K562 (cell line): ENCODE results near the gene HNRNPDL. TPM values are rescaled to one million over a fixed set of nuclear protein-coding genes. Genes with fewer than 3 reads are reported as not detected.
A peak's percentile ranks its signal among the peaks of the same experiment; 100 is the strongest.

ENCODE experiments used
- ATAC-seq: fragments of 200-7000 bp; cut with Tn5 transposase; 3 replicates; pipeline ENCODE4 v1.9.1; 2020; ENCODE audit warnings: moderate library complexity
- BruUV-seq: library from RNA; stranded (reverse); fragments of 400-500 nt; replicated peaks from 2 replicates; lab custom pipeline; 2021; lab: Mats Ljungman, UMichigan
- CTCF ChIA-PET: fragments of 300-600 bp; formaldehyde crosslinking; extraction: SDS; loops from one replicate; lab custom pipeline; 2021; ENCODE audit warnings: low intra/inter-chr PET ratio; lab: Yijun Ruan, JAX
- POLR2A ChIA-PET: fragments of 300-600, 350-650 bp; sonication (Branson Sonifier 250); formaldehyde crosslinking; extraction: SDS; loops from one replicate; lab custom pipeline; 2021; ENCODE audit warnings: antibody characterized with exemption, inconsistent platforms; lab: Yijun Ruan, JAX
- DNase-seq, 4 experiments: peaks; one replicate each; pipeline versions ENCODE4 v3.0.0 to v3.0.0-alpha.2; 2011 to 2018; ENCODE audit warnings: low spot score in 3 of 4, mixed read lengths in 3 of 4; ENCODE audit errors: extremely low read depth in 1 of 4
- FAIRE-seq: peaks from 2 replicates; lab custom pipeline; 2011; peaks lifted over from hg19 to GRCh38; lab: Jason Lieb, UNC
- H2AFZ ChIP-seq: 2 replicates; pipeline ENCODE4 v1.6.0; 2011; ENCODE audit warnings: low read depth, low read length, control low read depth, inconsistent platforms
- H3K27ac ChIP-seq: fragments of 200-600 bp; 3 replicates; pipeline ENCODE4 v1.8.0; 2011; ENCODE audit warnings: low read depth, mild to moderate bottlenecking, control low read depth, inconsistent platforms, low read length, moderate library complexity, mixed read lengths; ENCODE audit errors: extremely low read depth
- H3K27me3 ChIP-seq, 2 experiments: fragments of 300-600 bp in 1 of 2; 2 replicates in 1 of 2; 3 replicates in 1 of 2; pipeline versions ENCODE4 v1.6.0 to v1.8.0; 2011; ENCODE audit warnings: inconsistent platforms in 2 of 2, low read length in 2 of 2, mild to moderate bottlenecking in 1 of 2, mixed read lengths in 1 of 2, moderate library complexity in 1 of 2; ENCODE audit not compliant: control insufficient read depth in 2 of 2, insufficient read depth in 2 of 2
- H3K36me3 ChIP-seq: fragments of 300-600 bp; 3 replicates; pipeline ENCODE4 v1.8.0; 2011; ENCODE audit warnings: mild to moderate bottlenecking, low read length, inconsistent platforms; ENCODE audit not compliant: control insufficient read depth, insufficient read depth
- H3K4me1 ChIP-seq, 2 experiments: fragments of 200-600 bp in 1 of 2; replicated peaks in 1 of 2; 2 replicates in 1 of 2; 3 replicates in 1 of 2; pipeline versions ENCODE4 v1.5.1 to v1.8.0; 2011; ENCODE audit warnings: inconsistent platforms in 2 of 2, low read length in 2 of 2, mild to moderate bottlenecking in 1 of 2, mixed read lengths in 1 of 2, moderate library complexity in 1 of 2; ENCODE audit not compliant: control insufficient read depth in 2 of 2, insufficient read depth in 2 of 2
- H3K4me2 ChIP-seq: 2 replicates; pipeline ENCODE4 v1.6.1; 2011; ENCODE audit warnings: low read length, control low read depth, inconsistent platforms, mixed read lengths; ENCODE audit not compliant: insufficient read depth
- H3K4me3 ChIP-seq: fragments of 200-600 bp; sonication (generic), shearing (Covaris generic); 2 replicates; pipeline ENCODE4 v1.5.1; 2016; ENCODE audit warnings: control low read depth, inconsistent platforms
- H3K79me2 ChIP-seq: fragments of 200-600 bp; 3 replicates; pipeline ENCODE4 v1.8.0; 2011; ENCODE audit warnings: low read length, inconsistent platforms; ENCODE audit not compliant: control insufficient read depth, insufficient read depth
- H3K9ac ChIP-seq, 2 experiments: 2 replicates each; pipeline versions ENCODE4 v1.6.0 to v1.6.1; 2011; ENCODE audit warnings: low read depth in 2 of 2, low read length in 2 of 2, control low read depth in 1 of 2, inconsistent platforms in 1 of 2, mild to moderate bottlenecking in 1 of 2, mixed read lengths in 1 of 2; ENCODE audit not compliant: insufficient read depth in 1 of 2
- H3K9me1 ChIP-seq: one replicate; pipeline ENCODE4 v1.6.0; 2011; ENCODE audit warnings: inconsistent platforms, mild to moderate bottlenecking, low read length, moderate library complexity; ENCODE audit not compliant: control insufficient read depth, insufficient read depth
- H3K9me3 ChIP-seq: replicated peaks from 2 replicates; pipeline ENCODE4 v1.5.1; 2011; ENCODE audit warnings: low read depth, low read length, inconsistent platforms; ENCODE audit not compliant: control insufficient read depth, insufficient read depth
- H4K20me1 ChIP-seq: replicated peaks from 2 replicates; pipeline ENCODE4 v1.6.1; 2011; ENCODE audit warnings: low read length, inconsistent platforms, mixed read lengths; ENCODE audit not compliant: control insufficient read depth, insufficient read depth
- BHLHE40 ChIP-seq: IDR thresholded peaks from 2 replicates; pipeline ENCODE4 v1.6.1; 2011; ENCODE audit warnings: low read length, improper control_type of control experiment
- HCFC1 ChIP-seq: IDR thresholded peaks from 2 replicates; pipeline ENCODE4 v1.6.1; 2012; ENCODE audit warnings: low read depth, low read length, improper control_type of control experiment
- MCM2 ChIP-seq: fragments of 450-650 bp; IDR thresholded peaks from 2 replicates; pipeline ENCODE4 v1.6.1; 2017; ENCODE audit warnings: low read depth, mild to moderate bottlenecking
- PURB ChIP-seq: sonication (generic); formaldehyde crosslinking; IDR thresholded peaks from 2 replicates; pipeline ENCODE4 v1.9.0; 2021; ENCODE audit warnings: low read depth, mild to moderate bottlenecking, missing genetic modification reagents
- ZNF143 ChIP-seq: sonication (generic); formaldehyde crosslinking; IDR thresholded peaks from 2 replicates; pipeline ENCODE4 v1.9.0; 2022; ENCODE audit warnings: mild to moderate bottlenecking, missing genetic modification reagents
- WGBS: fragments of 100-300 bp; shearing (Covaris generic); methylation state at CpG from one replicate; pipeline ENCODE4 v1.1.6; 2016; ENCODE audit warnings: low coverage, mixed read lengths; ENCODE audit not compliant: insufficient coverage; ENCODE audit errors: missing lambda C conversion rate; 5-methylcytosine and 5-hydroxymethylcytosine counted together
- in situ Hi-C: fragments of 300-500 bp; cut with MboI; formaldehyde crosslinking; loops from 4 replicates; pipeline ENCODE4 v1.15.0; 2018; ENCODE audit warnings: inconsistent platforms, mixed read lengths
- intact Hi-C: fragments of 100-400 bp; cut with micrococcal nuclease; formaldehyde crosslinking; loops from 2 replicates; pipeline ENCODE4 v1.14.2; 2022
- polyA plus RNA-seq, 8 experiments: library from polyadenylated mRNA; depleted of rRNA in 4 of 8; stranded (reverse) in 5 of 8; unstranded in 3 of 8; fragments of >200 nt; fragmentation: Nextera tagmentation in 2 of 8; fragmentation: Illumina TruSeq in 1 of 8; extraction: Ambion mirVana in 2 of 8; extraction: Trizol in 1 of 8; gene quantifications; 2 replicates each; pipeline versions ENCODE4 v1.2.1 to v1.2.3, GENCODE V29; 2011 to 2014; ENCODE audit warnings: inconsistent platforms in 1 of 8, missing spikeins in 1 of 8
- total RNA-seq, 7 experiments: library from RNA; depleted of rRNA in 6 of 7; stranded (reverse); fragments of >200 nt in 6 of 7; fragmentation: Illumina TruSeq in 2 of 7; extraction: Trizol in 2 of 7; gene quantifications; 2 replicates each; pipeline versions ENCODE4 v1.2.1 to v1.2.3, GENCODE V29; 2011 to 2021; ENCODE audit warnings: low replicate concordance in 1 of 7
- TF ChIP-seq, protein P1 (sequence below): fragments of 450-650 bp; IDR thresholded peaks from 2 replicates; pipeline ENCODE4 v1.6.1; 2016; ENCODE audit warnings: borderline replicate concordance
- TF ChIP-seq, protein P2 (sequence below): fragments of 250-450 bp; sonication (Bioruptor Pico); IDR thresholded peaks from 2 replicates; pipeline ENCODE4 v1.4.0; 2020
- TF ChIP-seq, protein P3 (sequence below): fragments of 450-650 bp; IDR thresholded peaks from 2 replicates; pipeline ENCODE4 v1.6.1; 2016; ENCODE audit warnings: missing biosample characterization, missing genetic modification characterization

Gene HNRNPDL
- total and polyA plus RNA-seq, 9 of the 15 experiments (the other 6 are each of a cell fraction or from before 2014, with no cell fraction given): 243 to 652 (median 351) TPM

DNA sequence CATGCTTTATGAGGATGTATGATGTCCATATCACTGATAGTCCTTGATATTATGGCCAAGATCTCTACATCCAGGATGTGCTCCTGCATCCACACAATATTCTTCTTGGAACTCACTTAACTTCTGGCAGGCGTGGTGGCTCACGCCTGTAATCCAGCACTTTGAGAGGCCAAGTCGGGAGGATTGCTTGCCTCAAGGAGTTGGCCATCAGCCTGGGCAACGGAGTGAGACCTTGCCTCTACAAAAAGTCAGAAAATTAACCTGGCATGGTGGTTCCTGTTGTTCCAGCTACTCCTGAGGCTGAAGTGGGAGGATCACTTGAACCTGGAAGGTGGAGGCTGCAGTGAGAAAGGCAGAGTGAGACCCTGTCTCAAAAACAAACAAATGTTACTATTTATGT is 54.2 kb downstream of the HNRNPDL start:
- Histone ChIP-seq H3K27ac (no peak overlapping the region), H3K9ac (peak overlapping the region; percentile 65 to 98; a peak in 2 of 4 replicates), H3K4me1 (peaks cover 7 to 12% of the 10 kb centered on the region in 2 experiments; a peak in 4 of 5 replicates), H3K4me3 (no peak overlapping the region; the same call in 1 of the 2 replicates), H3K9me3 (no peaks in the 10 kb centered on the region), H3K27me3 (no peaks in the 10 kb centered on the region), H3K36me3 (peaks cover 21% of the 10 kb centered on the region), H3K9me1 (no peaks in the 10 kb centered on the region), H3K79me2 (peaks cover 51% of the 10 kb centered on the region), H2AFZ (peak overlapping the region; percentile 13; the same call in 1 of the 2 replicates), H3K4me2 (peak overlapping the region; percentile 86), H4K20me1 (peaks cover 21% of the 10 kb centered on the region)
- no TSS peak for BruUV-seq
- ChIA-PET CTCF (interaction anchor here (2.5 kb wide), 1 partner anchor 53 kb away, joined by 7 read pairs; no protein-coding TSS in a partner anchor), POLR2A (interaction anchor here (1.3 kb wide), 2 partner anchors 10 to 53 kb away, joined by 3 to 6 read pairs; no protein-coding TSS in a partner anchor)
- FAIRE-seq: peak; percentile 52
- in situ Hi-C loops: loop anchor here (5.0 kb wide), 1 partner anchor 51 kb away; no protein-coding TSS in a partner anchor
- ATAC-seq: no peak
- intact Hi-C loops: loop anchor here (10.0 kb wide), 1 partner anchor 639 kb away; the partner anchor contains the start of gene LIN54
- 57% methylated on average over 3 of the region's 4 CpGs for WGBS
- no peak for DNase-seq
- no peak for TF ChIP-seq BHLHE40
- TF ChIP-seq ZNF143 (CRISPR knock-in tag): no peak
- TF ChIP-seq MCM2: no peak
- TF ChIP-seq HCFC1: no peak
- no peak for TF ChIP-seq PURB (CRISPR knock-in tag)
- TF ChIP-seq, protein P1, sequence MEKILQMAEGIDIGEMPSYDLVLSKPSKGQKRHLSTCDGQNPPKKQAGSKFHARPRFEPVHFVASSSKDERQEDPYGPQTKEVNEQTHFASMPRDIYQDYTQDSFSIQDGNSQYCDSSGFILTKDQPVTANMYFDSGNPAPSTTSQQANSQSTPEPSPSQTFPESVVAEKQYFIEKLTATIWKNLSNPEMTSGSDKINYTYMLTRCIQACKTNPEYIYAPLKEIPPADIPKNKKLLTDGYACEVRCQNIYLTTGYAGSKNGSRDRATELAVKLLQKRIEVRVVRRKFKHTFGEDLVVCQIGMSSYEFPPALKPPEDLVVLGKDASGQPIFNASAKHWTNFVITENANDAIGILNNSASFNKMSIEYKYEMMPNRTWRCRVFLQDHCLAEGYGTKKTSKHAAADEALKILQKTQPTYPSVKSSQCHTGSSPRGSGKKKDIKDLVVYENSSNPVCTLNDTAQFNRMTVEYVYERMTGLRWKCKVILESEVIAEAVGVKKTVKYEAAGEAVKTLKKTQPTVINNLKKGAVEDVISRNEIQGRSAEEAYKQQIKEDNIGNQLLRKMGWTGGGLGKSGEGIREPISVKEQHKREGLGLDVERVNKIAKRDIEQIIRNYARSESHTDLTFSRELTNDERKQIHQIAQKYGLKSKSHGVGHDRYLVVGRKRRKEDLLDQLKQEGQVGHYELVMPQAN: no peak
- TF ChIP-seq, protein P2, sequence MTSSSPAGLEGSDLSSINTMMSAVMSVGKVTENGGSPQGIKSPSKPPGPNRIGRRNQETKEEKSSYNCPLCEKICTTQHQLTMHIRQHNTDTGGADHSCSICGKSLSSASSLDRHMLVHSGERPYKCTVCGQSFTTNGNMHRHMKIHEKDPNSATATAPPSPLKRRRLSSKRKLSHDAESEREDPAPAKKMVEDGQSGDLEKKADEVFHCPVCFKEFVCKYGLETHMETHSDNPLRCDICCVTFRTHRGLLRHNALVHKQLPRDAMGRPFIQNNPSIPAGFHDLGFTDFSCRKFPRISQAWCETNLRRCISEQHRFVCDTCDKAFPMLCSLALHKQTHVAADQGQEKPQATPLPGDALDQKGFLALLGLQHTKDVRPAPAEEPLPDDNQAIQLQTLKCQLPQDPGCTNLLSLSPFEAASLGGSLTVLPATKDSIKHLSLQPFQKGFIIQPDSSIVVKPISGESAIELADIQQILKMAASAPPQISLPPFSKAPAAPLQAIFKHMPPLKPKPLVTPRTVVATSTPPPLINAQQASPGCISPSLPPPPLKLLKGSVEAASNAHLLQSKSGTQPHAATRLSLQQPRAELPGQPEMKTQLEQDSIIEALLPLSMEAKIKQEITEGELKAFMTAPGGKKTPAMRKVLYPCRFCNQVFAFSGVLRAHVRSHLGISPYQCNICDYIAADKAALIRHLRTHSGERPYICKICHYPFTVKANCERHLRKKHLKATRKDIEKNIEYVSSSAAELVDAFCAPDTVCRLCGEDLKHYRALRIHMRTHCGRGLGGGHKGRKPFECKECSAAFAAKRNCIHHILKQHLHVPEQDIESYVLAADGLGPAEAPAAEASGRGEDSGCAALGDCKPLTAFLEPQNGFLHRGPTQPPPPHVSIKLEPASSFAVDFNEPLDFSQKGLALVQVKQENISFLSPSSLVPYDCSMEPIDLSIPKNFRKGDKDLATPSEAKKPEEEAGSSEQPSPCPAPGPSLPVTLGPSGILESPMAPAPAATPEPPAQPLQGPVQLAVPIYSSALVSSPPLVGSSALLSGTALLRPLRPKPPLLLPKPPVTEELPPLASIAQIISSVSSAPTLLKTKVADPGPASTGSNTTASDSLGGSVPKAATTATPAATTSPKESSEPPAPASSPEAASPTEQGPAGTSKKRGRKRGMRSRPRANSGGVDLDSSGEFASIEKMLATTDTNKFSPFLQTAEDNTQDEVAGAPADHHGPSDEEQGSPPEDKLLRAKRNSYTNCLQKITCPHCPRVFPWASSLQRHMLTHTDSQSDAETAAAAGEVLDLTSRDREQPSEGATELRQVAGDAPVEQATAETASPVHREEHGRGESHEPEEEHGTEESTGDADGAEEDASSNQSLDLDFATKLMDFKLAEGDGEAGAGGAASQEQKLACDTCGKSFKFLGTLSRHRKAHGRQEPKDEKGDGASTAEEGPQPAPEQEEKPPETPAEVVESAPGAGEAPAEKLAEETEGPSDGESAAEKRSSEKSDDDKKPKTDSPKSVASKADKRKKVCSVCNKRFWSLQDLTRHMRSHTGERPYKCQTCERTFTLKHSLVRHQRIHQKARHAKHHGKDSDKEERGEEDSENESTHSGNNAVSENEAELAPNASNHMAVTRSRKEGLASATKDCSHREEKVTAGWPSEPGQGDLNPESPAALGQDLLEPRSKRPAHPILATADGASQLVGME: no peak
- TF ChIP-seq, protein P3, sequence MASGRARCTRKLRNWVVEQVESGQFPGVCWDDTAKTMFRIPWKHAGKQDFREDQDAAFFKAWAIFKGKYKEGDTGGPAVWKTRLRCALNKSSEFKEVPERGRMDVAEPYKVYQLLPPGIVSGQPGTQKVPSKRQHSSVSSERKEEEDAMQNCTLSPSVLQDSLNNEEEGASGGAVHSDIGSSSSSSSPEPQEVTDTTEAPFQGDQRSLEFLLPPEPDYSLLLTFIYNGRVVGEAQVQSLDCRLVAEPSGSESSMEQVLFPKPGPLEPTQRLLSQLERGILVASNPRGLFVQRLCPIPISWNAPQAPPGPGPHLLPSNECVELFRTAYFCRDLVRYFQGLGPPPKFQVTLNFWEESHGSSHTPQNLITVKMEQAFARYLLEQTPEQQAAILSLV: no peak
